ENCODE results near the gene LONRF3. TPM values are rescaled to one million over a fixed set of nuclear protein-coding genes. Genes with fewer than 3 reads are reported as not detected.

Gene LONRF3
- total RNA-seq, 6 experiments from 2014 or later: 6.2 to 13.5 (median 9.4) TPM

- Histone ChIP-seq H3K36me3 (no peaks in the 10 kb centered on the region), H3K27me3 (no peaks in the 10 kb centered on the region), H3K4me3 (no peak overlapping the region), H3K9me3 (no peaks in the 10 kb centered on the region), H3K4me1 (peaks cover 0 to 3% (median 0%) of the 10 kb centered on the region in 4 donors), H3K27ac (no peak overlapping the region)
- intact Hi-C loops (cut with DNase I): loop anchor here in 1 of 2 donors (10.0 kb wide), 1 partner anchor 127 kb away; no protein-coding TSS in a partner anchor
- ATAC-seq (no peak), DNase-seq (no peak)
- 53% methylated on average over 3 of the region's 3 CpGs for WGBS (ENCODE audit: insufficient coverage, low coverage, low lambda C conversion rate, missing lambda C conversion rate)
- TF ChIP-seq, protein P1, sequence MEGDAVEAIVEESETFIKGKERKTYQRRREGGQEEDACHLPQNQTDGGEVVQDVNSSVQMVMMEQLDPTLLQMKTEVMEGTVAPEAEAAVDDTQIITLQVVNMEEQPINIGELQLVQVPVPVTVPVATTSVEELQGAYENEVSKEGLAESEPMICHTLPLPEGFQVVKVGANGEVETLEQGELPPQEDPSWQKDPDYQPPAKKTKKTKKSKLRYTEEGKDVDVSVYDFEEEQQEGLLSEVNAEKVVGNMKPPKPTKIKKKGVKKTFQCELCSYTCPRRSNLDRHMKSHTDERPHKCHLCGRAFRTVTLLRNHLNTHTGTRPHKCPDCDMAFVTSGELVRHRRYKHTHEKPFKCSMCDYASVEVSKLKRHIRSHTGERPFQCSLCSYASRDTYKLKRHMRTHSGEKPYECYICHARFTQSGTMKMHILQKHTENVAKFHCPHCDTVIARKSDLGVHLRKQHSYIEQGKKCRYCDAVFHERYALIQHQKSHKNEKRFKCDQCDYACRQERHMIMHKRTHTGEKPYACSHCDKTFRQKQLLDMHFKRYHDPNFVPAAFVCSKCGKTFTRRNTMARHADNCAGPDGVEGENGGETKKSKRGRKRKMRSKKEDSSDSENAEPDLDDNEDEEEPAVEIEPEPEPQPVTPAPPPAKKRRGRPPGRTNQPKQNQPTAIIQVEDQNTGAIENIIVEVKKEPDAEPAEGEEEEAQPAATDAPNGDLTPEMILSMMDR (IDR thresholded peaks at IDR 0.05): no peak
- no peak for TF ChIP-seq POLR2A (IDR thresholded peaks at IDR 0.05)
Measured at GRCh38 chrX:118971552-118971951, 2.9 kb upstream of the LONRF3 start.

- no peak for ATAC-seq
- DNase-seq: peak; percentile 24 to 51 (median 43)
- H3K27ac ChIP-seq: no peak overlapping the region
Measured at GRCh38 chrX:118973389-118974087, 880 bp upstream of the LONRF3 start.

DNA sequence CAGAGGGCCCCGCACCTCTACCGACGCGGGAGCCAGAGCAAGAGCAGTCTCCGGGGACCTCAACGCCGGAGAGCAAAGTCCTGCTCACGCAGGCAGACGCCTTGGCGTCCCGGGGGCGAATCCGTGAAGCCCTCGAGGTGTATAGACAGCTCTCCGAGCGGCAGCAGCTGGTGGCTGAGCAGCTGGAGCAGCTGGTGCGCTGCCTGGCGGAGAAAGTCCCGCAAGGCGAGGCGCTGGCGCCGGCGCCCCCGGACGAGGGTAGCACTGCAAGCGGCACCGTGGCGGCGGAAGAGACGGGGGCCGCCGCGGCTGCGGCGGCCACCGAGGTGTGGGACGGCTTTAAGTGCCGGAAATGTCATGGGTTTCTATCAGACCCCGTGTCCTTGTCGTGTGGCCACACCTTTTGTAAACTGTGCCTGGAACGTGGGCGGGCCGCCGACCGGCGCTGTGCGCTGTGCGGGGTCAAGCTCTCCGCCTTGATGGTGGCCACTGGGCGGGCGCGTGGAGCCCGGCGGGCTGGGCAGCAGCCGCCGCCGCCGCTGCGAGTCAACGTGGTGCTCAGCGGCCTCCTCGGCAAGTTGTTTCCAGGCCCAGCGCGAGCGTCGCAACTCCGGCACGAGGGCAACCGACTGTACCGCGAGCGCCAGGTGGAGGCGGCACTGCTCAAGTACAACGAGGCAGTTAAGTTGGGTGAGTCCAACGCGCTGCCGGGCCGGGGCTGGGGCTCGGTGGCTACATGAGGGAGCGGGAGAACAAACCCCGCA is 672 bp downstream of the LONRF3 start:
- Histone ChIP-seq H3K27me3 (no peaks in the 10 kb centered on the region), H3K9me3 (no peaks in the 10 kb centered on the region), H3K4me1 (peaks cover 0 to 8% (median 0%) of the 10 kb centered on the region in 4 donors), H3K4me3 (peak overlapping the region; percentile 47 to 64 (median 62)), H3K36me3 (no peaks in the 10 kb centered on the region), H3K27ac (peak overlapping the region; percentile 83 to 91 (median 85))
- DNase-seq (peak; percentile 59 to 73 (median 72)), ATAC-seq (peak; percentile 37 to 64 (median 56))
- peak; percentile 31 for TF ChIP-seq POLR2A (IDR thresholded peaks at IDR 0.05)
- TF ChIP-seq, protein P1 (IDR thresholded peaks at IDR 0.05): no peak
- WGBS (ENCODE audit: insufficient coverage, low coverage, low lambda C conversion rate, missing lambda C conversion rate): 37% methylated on average over 5 of the region's 82 CpGs
- intact Hi-C loops (cut with DNase I): loop anchor here in 1 of 2 donors (10.0 kb wide), 1 partner anchor 130 kb away; no protein-coding TSS in a partner anchor

More at GRCh38 chrX:118973389-118974087, 880 bp upstream of the LONRF3 start:
- Histone ChIP-seq H3K4me1 (peaks cover 0 to 6% (median 0%) of the 10 kb centered on the region in 4 donors), H3K4me3 (peak overlapping the region in 2 of 3 donors; percentile 62 to 64), H3K9me3 (no peaks in the 10 kb centered on the region), H3K27me3 (no peaks in the 10 kb centered on the region), H3K36me3 (no peaks in the 10 kb centered on the region)
- 33% methylated on average over 3 of the region's 43 CpGs for WGBS (ENCODE audit: insufficient coverage, low coverage, low lambda C conversion rate, missing lambda C conversion rate)
- intact Hi-C loops (cut with DNase I): loop anchor here in 1 of 2 donors (10.0 kb wide), 1 partner anchor 129 kb away; no protein-coding TSS in a partner anchor
- TF ChIP-seq, protein P1 (IDR thresholded peaks at IDR 0.05): no peak
- no peak for TF ChIP-seq POLR2A (IDR thresholded peaks at IDR 0.05)

DNA sequence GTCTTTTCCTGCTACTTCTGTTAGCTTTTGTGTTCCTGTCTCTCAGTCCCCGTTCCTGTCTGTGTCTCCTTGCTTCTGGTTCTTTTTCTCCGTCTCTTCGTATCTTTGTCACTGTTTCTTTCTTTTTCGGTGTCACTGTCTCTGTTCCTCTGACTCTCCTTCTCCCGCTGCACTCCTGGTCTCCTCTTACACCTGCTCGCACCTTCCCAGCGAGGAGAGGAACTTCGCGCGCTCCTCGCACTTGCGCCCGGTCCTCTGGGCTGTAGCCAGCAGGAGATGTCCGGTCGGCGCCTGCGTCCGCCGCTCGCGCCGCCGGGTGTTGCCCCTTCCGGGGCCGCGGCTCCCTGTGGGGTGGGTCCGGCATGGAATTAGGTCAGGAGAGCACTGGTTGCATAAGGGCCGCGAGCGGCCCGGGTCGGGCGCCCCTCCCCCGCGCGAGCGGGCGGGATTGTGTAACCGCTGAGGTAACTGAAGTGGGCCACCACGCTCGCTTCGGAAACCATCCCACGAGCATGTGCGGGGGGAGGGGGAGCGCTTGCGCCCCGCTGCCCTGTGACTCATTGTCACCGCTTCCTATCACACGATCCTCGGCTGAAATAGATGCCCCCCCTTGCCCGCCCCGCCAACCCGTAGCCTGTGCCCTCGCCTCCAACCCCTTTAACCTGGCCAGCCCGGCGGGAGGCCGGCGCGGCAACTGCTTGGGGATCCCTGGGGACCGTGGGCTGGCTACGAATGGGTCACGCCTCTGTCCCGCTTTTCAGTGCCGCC is 1.6 kb downstream of the LONRF3 start:
- no peaks in the 10 kb centered on the region for H3K36me3 ChIP-seq
- TF ChIP-seq POLR2A (IDR thresholded peaks at IDR 0.05): peak; percentile 62
- TF ChIP-seq, protein P1 (IDR thresholded peaks at IDR 0.05): no peak
- peak overlapping the region; percentile 83 to 91 (median 85) for H3K27ac ChIP-seq
- intact Hi-C loops (cut with DNase I): loop anchor here in 1 of 2 donors (10.0 kb wide), 1 partner anchor 131 kb away; no protein-coding TSS in a partner anchor
- peaks cover 0 to 8% (median 0%) of the 10 kb centered on the region in 4 donors for H3K4me1 ChIP-seq
- DNase-seq (peak; percentile 82 to 87 (median 87)), ATAC-seq (peak; percentile 68 to 83 (median 74))
- no peaks in the 10 kb centered on the region for H3K9me3 ChIP-seq
- peak overlapping the region; percentile 47 to 64 (median 62) for H3K4me3 ChIP-seq
- no peaks in the 10 kb centered on the region for H3K27me3 ChIP-seq
- WGBS (ENCODE audit: insufficient coverage, low coverage, low lambda C conversion rate, missing lambda C conversion rate): 36% methylated on average over 34 of the region's 64 CpGs

Measured in right lobe of liver (tissue), 6 donors.